Measurements from ENCODE around the gene GPR45. TPM values are rescaled to one million over a fixed set of nuclear protein-coding genes. Genes with fewer than 3 reads are reported as not detected.

Gene GPR45
- total and polyA plus RNA-seq, 2 donors (not counting 3 experiments of a cell fraction or from before 2014, with no cell fraction given) = not detected

- H3K9me1 ChIP-seq (replicated peaks; ENCODE audit: control insufficient read depth, extremely low read depth, insufficient read depth, low read length) = no peaks in the 10 kb centered on the region
- H3K27me3 ChIP-seq (ENCODE audit: control insufficient read depth in 2 of 2, insufficient read depth in 2 of 2, low read length in 2 of 2) = peaks cover 0 to 6% of the 10 kb centered on the region in 2 experiments
- H3K79me2 ChIP-seq (ENCODE audit: control insufficient read depth, insufficient read depth, low read length) = no peaks in the 10 kb centered on the region
- no TSS peak for BruUV-seq (replicated peaks)
- no peak overlapping the region for H3K9ac ChIP-seq (replicated peaks; ENCODE audit: extremely low read depth, insufficient read depth, low read length)
- H3K36me3 ChIP-seq (ENCODE audit: control insufficient read depth in 2 of 2, extremely low read depth in 1 of 2, insufficient read depth in 2 of 2, low read length in 2 of 2) = no peaks in the 10 kb centered on the region
- no peak overlapping the region for H3K4me2 ChIP-seq (ENCODE audit: insufficient read depth, low read length)
- POLR2A ChIA-PET = no interaction called here
- CTCF ChIA-PET = interaction anchor here (2.2 kb wide), 1 partner anchor 11 kb away, joined by 6 read pairs; no protein-coding TSS in a partner anchor
- no peak for DNase-seq (ENCODE audit: low read depth, low spot score)
- H3K9me3 ChIP-seq (replicated peaks; ENCODE audit: control insufficient read depth, insufficient read depth, low read length) = no peaks in the 10 kb centered on the region
- TF ChIP-seq CTCF (IDR thresholded peaks at IDR 0.05; ENCODE audit: extremely low read depth in 1 of 2, insufficient read depth in 1 of 2, low read depth in 1 of 2, low read length in 2 of 2) (no peak), POLR2AphosphoS5 (IDR thresholded peaks at IDR 0.05; ENCODE audit: insufficient read depth, low read depth, low read length) (no peak), JUN (IDR thresholded peaks at IDR 0.05; ENCODE audit: borderline replicate concordance, insufficient read depth, insufficient read length, low read depth) (no peak), FOS (IDR thresholded peaks at IDR 0.05; ENCODE audit: borderline replicate concordance, insufficient read depth, low read length) (no peak), EZH2 (IDR thresholded peaks at IDR 0.05; ENCODE audit: borderline replicate concordance, low read depth, low read length, severe bottlenecking) (no peak), MYC (IDR thresholded peaks at IDR 0.05; ENCODE audit: low read depth, low read length) (no peak), GATA2 (IDR thresholded peaks at IDR 0.05; ENCODE audit: insufficient read depth, insufficient read length, low read depth, low read length) (no peak), POLR2A (IDR thresholded peaks at IDR 0.05; ENCODE audit: low read depth, low read length) (no peak), MAX (IDR thresholded peaks at IDR 0.05; ENCODE audit: insufficient read depth, insufficient read length) (no peak)
- no peaks in the 10 kb centered on the region for H4K20me1 ChIP-seq (replicated peaks; ENCODE audit: control insufficient read depth, extremely low read depth, insufficient read depth, low read length)
- no peak for FAIRE-seq
- dilution Hi-C loops (cut with MboI; ENCODE audit: extremely low pct_ligation_motif_present, low sequenced_read_pairs) (no loop called here), intact Hi-C loops (cut with micrococcal nuclease) (no loop called here)
- H3K4me3 ChIP-seq (replicated peaks in 1 of 3; ENCODE audit: insufficient read depth in 1 of 3, low read depth in 1 of 3, low read length in 3 of 3) = no peak overlapping the region
- no peak overlapping the region for H2AFZ ChIP-seq (ENCODE audit: low read depth, low read length)
- no peak overlapping the region for H3K27ac ChIP-seq (ENCODE audit: insufficient read depth, low read depth, low read length)
- no peaks in the 10 kb centered on the region for H3K4me1 ChIP-seq (ENCODE audit: control insufficient read depth, extremely low read depth, insufficient read depth, low read length)
Observed at GRCh38 chr2:105220604-105221003, 20.9 kb upstream of the GPR45 start.

Data from endothelial cell of umbilical vein (primary cell).